Endodermal cell (in vitro differentiated cells): ENCODE data around the gene C14orf93. TPM values are rescaled to one million over a fixed set of nuclear protein-coding genes. Genes with fewer than 3 reads are reported as not detected.
A peak's percentile ranks its signal among the peaks of the same experiment; 100 is the strongest.

Experiments used
- DNase-seq: peaks from one replicate; pipeline ENCODE4 v3.0.0-alpha.2; 2017
- H3K27ac ChIP-seq: 2 replicates; pipeline ENCODE4 v1.5.1; 2013; ENCODE audit warnings: mild to moderate bottlenecking, low read depth, low read length, moderate library complexity
- H3K27me3 ChIP-seq: 2 replicates; pipeline ENCODE4 v1.6.1; 2013; ENCODE audit warnings: mild to moderate bottlenecking, low read length, moderate library complexity; ENCODE audit not compliant: insufficient read depth, control insufficient read depth, poor library complexity, severe bottlenecking
- H3K36me3 ChIP-seq: 2 replicates; pipeline ENCODE4 v1.7.0; 2013; ENCODE audit warnings: mild to moderate bottlenecking, low read length, moderate library complexity; ENCODE audit not compliant: control insufficient read depth, insufficient read depth
- H3K4me1 ChIP-seq: one replicate; pipeline ENCODE4 v1.7.0; 2013; ENCODE audit warnings: low read length; ENCODE audit not compliant: control insufficient read depth, insufficient read depth
- H3K4me3 ChIP-seq: 2 replicates; pipeline ENCODE4 v1.5.1; 2013; ENCODE audit warnings: mild to moderate bottlenecking, low read length, moderate library complexity
- H3K9ac ChIP-seq: 2 replicates; pipeline ENCODE4 v1.6.1; 2013; ENCODE audit warnings: mild to moderate bottlenecking, low read length, moderate library complexity; ENCODE audit not compliant: poor library complexity, severe bottlenecking; ENCODE audit errors: extremely low read depth
- H3K9me3 ChIP-seq: 2 replicates; pipeline ENCODE4 v1.6.1; 2013; ENCODE audit warnings: mild to moderate bottlenecking, low read length, moderate library complexity; ENCODE audit not compliant: control insufficient read depth
- H3K27ac Mint-ChIP-seq: 2 replicates; pipeline ENCODE4 v1.8.0; 2020; ENCODE audit warnings: mixed read lengths
- H3K27me3 Mint-ChIP-seq: 2 replicates; pipeline ENCODE4 v1.8.0; 2021; ENCODE audit warnings: mild to moderate bottlenecking, mixed read lengths; ENCODE audit not compliant: insufficient read depth
- H3K36me3 Mint-ChIP-seq: 2 replicates; pipeline ENCODE4 v1.8.0; 2020; ENCODE audit warnings: low read depth, mixed read lengths
- H3K4me1 Mint-ChIP-seq: 2 replicates; pipeline ENCODE4 v1.8.0; 2020; ENCODE audit warnings: mixed read lengths
- H3K4me3 Mint-ChIP-seq: 2 replicates; pipeline ENCODE4 v1.8.0; 2020; ENCODE audit warnings: mild to moderate bottlenecking, moderate library complexity, mixed read lengths
- H3K9me3 Mint-ChIP-seq: 2 replicates; pipeline ENCODE4 v1.8.0; 2020; ENCODE audit warnings: mild to moderate bottlenecking, mixed read lengths
- CTCF ChIP-seq: fragments of 200-600 bp; sonication (generic); conservative IDR thresholded peaks from 2 replicates; pipeline ENCODE4 v1.5.0; 2021; ENCODE audit warnings: antibody characterized with exemption, mild to moderate bottlenecking
- WGBS, 2 experiments: methylation state at CpG; one replicate each; pipeline versions ENCODE4 v1.1.5 to v1.1.7; 2013; ENCODE audit warnings: missing lambda C conversion rate in 2 of 2, mixed read lengths in 1 of 2; ENCODE audit not compliant: insufficient coverage in 1 of 2, insufficient read length in 1 of 2; 5-methylcytosine and 5-hydroxymethylcytosine counted together
- total RNA-seq, 2 donors: library from RNA; stranded (reverse); fragmentation: NEBNext Ultra II Directional in 1 of 2; extraction: Animal tissue kit (Norgen Biotek cat#: 25700) in 1 of 2; gene quantifications; 2 replicates in 1 of 2; 3 replicates in 1 of 2; pipeline ENCODE4 v1.2.1, GENCODE V29; 2021

C14orf93 gene
- total RNA-seq, 2 donors from 2014 or later, result 7.0 to 9.4 TPM

DNA sequence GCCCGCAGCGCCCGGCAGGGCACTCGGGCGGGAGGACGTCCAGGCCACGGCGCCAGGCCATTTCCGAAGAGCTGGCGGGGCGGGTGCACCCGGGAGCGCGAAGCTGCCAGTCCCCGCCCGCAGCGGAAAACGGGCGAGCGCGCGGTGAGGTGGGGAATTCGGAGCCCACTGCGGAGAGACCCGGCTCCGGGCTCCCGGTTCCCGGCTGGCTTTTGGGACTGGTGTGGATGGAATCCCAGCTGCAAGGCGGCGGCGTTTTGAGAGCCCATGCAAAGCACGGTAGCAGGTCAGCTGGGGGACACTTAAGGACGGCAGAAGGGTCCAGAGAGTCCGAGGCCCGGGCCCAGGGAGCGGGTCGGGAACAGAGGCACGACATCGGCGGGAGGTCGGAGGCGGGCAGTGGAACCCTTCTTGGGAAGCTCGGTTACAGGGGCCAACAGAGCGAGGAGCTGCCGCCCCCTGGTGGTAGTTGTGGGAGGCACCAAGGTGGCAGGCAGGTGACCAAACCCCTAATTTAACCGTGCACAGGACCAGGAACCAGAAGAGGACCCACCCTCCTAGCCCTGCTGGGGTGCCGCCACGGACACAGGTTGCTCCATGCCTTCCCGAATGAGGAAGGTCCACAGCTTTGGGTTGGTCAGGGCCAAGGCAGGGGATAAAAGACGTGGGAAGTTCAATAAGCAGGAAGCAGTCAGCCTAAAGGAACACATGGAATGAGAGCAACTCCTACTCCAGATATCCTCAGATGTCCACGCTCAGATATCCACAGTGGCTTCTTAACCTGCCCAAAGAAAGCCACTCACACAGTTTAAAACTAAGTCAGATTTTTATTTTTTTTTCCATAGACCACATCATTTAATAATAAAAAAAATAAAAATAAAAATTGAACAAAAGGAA lies 48.1 kb upstream of the C14orf93 start:
- WGBS, 2 experiments, result 1 to 3% methylated on average over 32 to 51 of the region's 51 CpGs
- Histone ChIP-seq H3K4me3 (peak overlapping the region; percentile 77), H3K36me3 (peaks cover 47% of the 10 kb centered on the region), H3K4me1 (no peaks in the 10 kb centered on the region), H3K9ac (peak overlapping the region; percentile 38), H3K27me3 (no peaks in the 10 kb centered on the region), H3K27ac (peak overlapping the region; percentile 90), H3K9me3 (no peaks in the 10 kb centered on the region)
- peaks cover 9% of the 10 kb centered on the region for H3K4me1 Mint-ChIP-seq
- H3K27me3 Mint-ChIP-seq, result no peaks in the 10 kb centered on the region
- H3K27ac Mint-ChIP-seq, result peak overlapping the region; percentile 91
- peak; percentile 98 for TF ChIP-seq CTCF
- peaks cover 41% of the 10 kb centered on the region for H3K36me3 Mint-ChIP-seq
- H3K9me3 Mint-ChIP-seq, result no peaks in the 10 kb centered on the region
- peak overlapping the region; percentile 73 for H3K4me3 Mint-ChIP-seq
- peak; percentile 98 for DNase-seq

DNA sequence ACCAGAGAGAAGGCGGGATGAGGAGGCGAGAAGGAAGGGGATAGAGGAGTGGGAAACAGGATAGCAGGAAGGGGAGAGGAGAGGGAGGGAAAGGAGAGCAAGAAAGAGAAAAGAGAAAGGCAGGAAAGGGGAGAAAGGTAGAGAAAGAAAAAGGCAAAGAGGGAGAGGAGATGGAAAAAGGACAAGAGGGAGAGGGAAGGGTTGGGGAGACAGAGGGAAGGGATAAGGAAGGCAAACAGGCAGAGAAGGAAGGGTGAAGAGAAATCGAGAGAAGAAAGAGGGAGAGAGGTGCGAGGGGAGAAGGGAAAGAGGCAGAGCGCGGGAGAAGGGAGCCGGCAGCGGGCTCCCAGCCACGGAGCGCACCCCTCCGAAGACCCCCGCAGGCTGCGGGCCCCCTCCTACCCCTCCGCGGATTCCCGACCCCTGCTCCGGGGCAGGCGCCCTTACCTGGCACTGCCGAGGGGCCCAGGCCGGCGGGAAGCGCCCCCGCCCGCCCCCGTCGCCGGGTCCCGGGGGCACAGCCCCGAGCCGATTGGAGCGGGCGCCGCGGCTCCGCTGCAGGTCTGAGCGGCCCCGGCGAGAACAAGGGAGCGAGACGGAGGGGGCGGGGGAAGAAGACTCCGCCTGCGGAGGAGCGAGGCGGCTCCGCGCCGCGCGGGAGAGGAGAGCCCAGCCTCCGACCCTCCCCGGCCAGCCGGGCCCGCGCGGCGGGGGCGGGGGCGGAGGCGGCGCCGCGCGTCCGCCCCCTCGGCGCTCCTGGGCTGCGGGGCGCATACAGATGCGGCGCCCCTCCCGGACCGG lies 47.2 kb upstream of the C14orf93 start, which contains the start of gene CDH24:
Gene CDH24, minus strand, starts transcription at position 565 of the 801 bp plus-strand sequence. CDS start 1,787 bp downstream, outside the sequence.
- peaks cover 38% of the 10 kb centered on the region for H3K36me3 Mint-ChIP-seq
- peak within 1 kb of the TSS; percentile 73 for H3K4me3 Mint-ChIP-seq
- H3K9me3 ChIP-seq, result no peaks in the 10 kb centered on the region
- peak within 1 kb of the TSS; percentile 91 for H3K27ac Mint-ChIP-seq
- no peaks in the 10 kb centered on the region for H3K4me1 ChIP-seq
- no peaks in the 10 kb centered on the region for H3K27me3 Mint-ChIP-seq
- H3K9me3 Mint-ChIP-seq, result no peaks in the 10 kb centered on the region
- peak; percentile 89 for DNase-seq
- H3K9ac ChIP-seq, result peak within 1 kb of the TSS; percentile 38
- peaks cover 14% of the 10 kb centered on the region for H3K4me1 Mint-ChIP-seq
- H3K27ac ChIP-seq, result peak within 1 kb of the TSS; percentile 90
- WGBS, 2 experiments, result 1% methylated on average over 24 to 73 of the region's 73 CpGs
- H3K27me3 ChIP-seq, result no peaks in the 10 kb centered on the region
- TF ChIP-seq CTCF, result no peak
- peak within 1 kb of the TSS; percentile 84 for H3K4me3 ChIP-seq
- peaks cover 43% of the 10 kb centered on the region for H3K36me3 ChIP-seq

DNA sequence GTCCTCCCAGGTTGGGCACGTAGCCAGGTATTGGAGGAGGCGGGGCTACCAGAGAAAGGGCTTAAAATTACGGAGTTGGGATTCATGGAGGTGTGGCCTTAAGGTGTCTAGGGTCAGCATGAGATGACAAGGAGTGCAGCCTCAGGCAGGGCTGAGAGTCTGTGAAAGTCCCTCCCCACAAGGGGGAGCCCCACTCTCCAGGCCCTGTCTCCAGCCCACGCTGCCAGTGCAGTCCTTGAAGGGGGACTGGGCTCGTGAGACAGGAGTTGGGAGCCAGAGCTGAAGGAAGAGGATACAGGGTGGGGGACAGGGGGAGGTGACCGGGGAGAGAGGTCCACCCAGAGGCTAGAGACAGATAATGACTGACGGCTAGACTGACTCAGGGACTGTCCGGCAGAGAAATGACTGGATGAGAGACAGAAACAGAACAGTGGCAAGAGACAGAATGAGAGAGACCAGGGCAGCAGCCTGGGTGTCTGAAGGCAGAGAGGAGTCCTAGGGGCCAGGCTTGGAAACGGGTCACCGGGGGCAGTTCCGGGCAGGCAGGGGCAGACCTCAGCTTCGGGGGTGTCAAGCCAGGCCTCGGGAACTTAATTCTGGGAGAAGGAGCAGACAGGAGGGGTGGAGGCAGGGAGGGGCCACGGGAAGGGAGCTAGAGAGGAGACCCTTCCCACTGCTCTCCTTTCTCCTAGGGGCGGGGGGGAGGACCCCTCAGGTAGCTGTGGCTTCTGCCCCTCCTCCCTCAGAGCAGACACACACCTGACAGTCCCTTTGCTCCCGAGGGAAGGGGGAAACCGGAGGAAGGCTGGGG lies 46.4 kb upstream of the C14orf93 start:
- H3K27ac ChIP-seq, result no peak overlapping the region
- WGBS, 2 experiments, result 11 to 12% methylated on average over 11 to 17 of the region's 17 CpGs
- H3K27me3 Mint-ChIP-seq, result no peaks in the 10 kb centered on the region

More for the DNA sequence above, 46.4 kb upstream of the C14orf93 start:
- Histone ChIP-seq H3K9me3 (no peaks in the 10 kb centered on the region), H3K36me3 (peaks cover 37% of the 10 kb centered on the region), H3K27me3 (no peaks in the 10 kb centered on the region), H3K4me3 (peak overlapping the region; percentile 84), H3K4me1 (no peaks in the 10 kb centered on the region), H3K9ac (peak overlapping the region; percentile 29)
- DNase-seq, result peak; percentile 94
- TF ChIP-seq CTCF, result peak; percentile 90
- H3K4me3 Mint-ChIP-seq, result peak overlapping the region; percentile 73
- H3K27ac Mint-ChIP-seq, result peak overlapping the region; percentile 52
- H3K36me3 Mint-ChIP-seq, result peaks cover 32% of the 10 kb centered on the region
- H3K4me1 Mint-ChIP-seq, result peaks cover 14% of the 10 kb centered on the region
- no peaks in the 10 kb centered on the region for H3K9me3 Mint-ChIP-seq
